Fibroblast of skin of left quadriceps (primary cell): ENCODE data around the gene MTMR3.
"Not testable (repeated sequence)": the region's sequence is repeated elsewhere in the genome, so short reads cannot be mapped to it uniquely, and the experiment has no call there.

Source experiments
- DNase-seq, 2 experiments: peaks; one replicate each; pipeline ENCODE4 v3.0.0-alpha.2; 2013; ENCODE audit warnings: low read depth in 2 of 2

The MTMR3 gene

DNA sequence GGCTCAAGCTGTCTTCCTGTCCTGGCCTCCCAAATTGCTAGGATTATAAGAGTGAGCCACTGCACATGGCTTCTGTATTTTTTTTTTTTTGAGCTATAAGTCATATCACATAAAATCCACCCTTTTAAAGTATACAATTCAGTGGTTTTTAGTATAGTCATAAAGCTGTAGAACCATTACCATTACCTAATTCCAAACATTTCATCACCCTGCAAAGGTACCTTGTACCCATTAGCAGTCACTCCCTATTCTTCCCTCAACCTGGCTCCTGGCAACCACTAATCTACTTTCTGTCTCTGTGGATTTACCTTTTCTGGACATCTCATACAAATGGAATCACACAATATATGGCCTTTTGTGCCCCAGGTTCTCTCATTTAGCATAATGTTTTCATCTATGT lies 84.5 kb downstream of the MTMR3 start:
- DNase-seq, result no peak

DNA sequence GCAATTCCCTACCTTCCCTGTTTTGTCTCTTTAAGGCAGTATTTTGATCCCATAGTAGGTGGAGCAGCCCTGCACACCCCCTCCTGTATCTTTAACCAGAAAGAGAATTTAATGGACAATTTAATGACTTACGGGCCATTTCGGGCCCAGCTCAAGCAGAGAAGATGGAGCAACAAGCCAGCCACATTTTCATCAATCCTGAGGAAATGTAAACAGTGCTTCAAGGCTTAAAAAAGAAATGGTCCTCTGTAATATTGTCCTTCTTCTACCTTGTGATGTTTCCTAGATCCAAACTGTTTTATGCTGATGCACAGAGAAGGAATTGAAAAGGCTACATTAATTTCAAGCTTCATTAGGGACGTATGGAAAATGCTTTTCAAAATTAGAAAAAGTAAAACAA lies 88.6 kb downstream of the MTMR3 start:
- DNase-seq, result no peak

GRCh38 chr22:29972121-29972520 lies 89.1 kb downstream of the MTMR3 start:
- no peak for DNase-seq

- no peak for DNase-seq
These were observed 90.3 kb downstream of the MTMR3 start for GRCh38 chr22:29973269-29973668.

GRCh38 chr22:29973680-29974079 lies 90.7 kb downstream of the MTMR3 start:
- not testable (repeated sequence) for DNase-seq

- DNase-seq, result no peak
These were observed 92.5 kb downstream of the MTMR3 start for GRCh38 chr22:29975494-29975893.

GRCh38 chr22:29977107-29977506 lies 94.1 kb downstream of the MTMR3 start:
- no peak for DNase-seq

DNA sequence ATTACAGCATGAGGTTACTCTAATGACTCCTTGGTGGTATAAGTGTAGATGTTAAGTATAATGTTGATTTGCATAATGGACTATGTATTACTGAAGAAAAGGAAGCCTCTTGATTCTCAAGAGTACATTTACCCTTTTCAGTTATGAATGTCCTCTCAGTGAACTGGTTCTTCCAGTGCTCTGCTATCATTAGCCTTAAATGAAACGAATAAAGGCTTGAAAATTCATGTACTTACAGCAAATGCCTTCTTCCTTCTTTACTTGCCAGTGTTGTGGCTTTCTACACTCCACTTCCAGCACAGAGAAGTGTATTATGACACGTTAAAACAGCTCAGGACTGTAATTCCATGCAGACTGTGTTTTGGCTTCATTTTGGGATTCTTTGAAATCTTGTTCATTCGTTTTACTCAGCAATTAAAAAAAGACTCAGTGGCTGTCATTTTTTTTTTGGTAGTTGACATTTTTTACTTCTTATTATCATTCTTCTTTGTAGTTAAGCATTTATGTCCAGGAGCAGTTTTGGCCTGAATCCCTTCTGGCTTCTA lies 96.9 kb downstream of the MTMR3 start:
- no peak for DNase-seq

GRCh38 chr22:29983296-29983917 lies 100.4 kb downstream of the MTMR3 start:
- no peak for DNase-seq

DNA sequence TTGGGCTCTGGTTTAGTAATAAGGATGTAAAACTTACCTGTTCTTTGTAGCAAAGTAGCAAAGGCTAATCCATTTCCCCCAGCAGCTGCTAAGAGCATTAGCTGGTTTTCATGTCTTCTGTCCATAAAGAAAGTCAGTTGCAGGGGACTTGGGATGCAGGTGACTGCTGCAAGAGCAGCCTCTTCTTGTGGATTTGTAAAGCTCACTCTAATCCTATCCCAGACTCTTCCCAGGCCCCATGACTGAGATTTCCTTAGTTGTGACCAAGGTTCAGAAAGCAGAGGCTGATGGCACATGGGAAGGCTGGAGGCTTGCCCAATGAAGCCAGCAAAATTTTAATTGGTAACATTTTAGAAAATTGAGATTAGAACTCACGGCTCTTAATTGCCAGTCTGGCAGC lies 102.9 kb downstream of the MTMR3 start:
- DNase-seq, result no peak

DNA sequence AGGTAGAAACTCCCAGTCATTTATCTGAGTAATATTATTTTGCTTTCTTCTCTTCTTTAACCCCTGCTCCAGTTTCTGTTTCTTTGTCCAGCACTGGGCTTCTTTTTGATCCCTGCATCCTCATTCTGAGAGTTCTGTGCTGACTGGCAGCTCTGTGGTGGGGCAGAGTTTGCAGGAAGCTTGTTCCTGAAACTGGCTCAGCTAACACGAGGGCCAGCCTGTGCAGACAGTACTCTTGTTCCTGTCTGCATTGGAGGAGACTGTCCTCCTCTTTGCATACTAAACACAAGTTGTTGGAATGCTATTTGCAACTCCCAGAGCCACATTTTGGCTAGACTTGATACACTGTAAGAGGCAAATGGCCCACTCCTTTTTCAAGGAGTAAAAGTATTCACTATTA lies 104.2 kb downstream of the MTMR3 start:
- no peak for DNase-seq

- DNase-seq, result no peak
These were observed 105.7 kb downstream of the MTMR3 start for GRCh38 chr22:29988719-29989118.

DNA sequence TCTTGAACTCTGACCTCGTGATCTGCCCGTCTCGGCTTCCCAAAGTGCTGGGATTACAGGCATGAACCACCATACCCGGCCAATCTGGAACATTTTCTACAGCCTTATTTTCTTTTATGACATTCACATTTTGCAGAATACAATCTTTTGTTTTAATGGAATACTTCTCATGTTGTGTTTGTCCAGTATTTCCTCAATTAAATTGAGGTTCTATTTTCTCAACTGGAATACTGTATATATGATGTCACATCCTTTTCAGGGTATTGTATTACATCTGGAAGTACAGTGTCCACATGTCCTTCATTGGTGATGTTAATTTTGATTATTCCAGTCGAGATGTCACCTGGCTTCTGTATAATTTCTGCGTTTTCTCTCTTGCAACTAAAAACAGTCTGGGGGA lies 106.5 kb downstream of the MTMR3 start:
- no peak for DNase-seq

DNA sequence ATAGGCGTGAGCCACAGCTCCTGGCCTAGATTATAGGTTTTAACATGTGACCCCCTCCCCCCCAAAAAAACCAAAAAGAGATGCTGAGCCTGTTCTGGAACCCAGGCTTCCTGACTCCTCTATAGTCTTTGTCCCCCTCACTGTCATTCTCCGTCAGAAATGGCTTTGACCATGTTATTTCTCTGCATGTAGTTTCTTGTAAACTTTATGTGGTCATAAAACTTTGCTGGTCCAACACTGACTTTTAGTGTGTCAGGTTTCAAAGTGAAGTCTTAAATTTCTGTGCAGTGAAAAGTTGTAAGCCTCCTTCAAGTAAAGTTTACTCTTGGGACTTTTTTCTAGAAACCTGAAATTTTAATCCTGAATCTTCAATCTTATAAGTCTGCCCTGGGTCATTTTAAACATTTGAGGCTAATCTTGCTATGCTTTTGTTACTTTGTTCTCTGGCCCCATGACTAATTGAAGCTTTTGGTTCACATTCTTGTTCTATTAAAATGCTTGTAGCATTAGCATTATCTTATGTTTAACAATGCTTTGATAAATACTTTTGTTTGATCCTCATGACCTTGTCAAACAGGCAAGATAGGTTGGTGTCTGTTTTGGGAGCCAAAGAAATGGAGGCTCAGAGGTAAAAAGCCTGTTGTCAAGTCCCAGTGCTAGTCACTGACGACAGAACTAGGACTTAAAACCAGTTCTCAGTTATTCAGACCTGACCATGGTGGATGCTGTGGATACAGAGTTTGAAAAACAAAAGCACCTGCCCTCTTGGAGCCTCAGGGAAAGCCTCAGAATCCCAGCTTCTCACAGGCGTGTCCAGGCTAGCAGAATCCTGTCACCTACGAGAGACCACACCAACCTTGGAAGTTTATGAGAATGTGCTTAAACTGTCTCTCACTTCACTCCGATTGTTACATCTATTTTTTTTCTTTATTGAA lies 109.6 kb downstream of the MTMR3 start:
- no peak for DNase-seq

- peak; percentile 56 to 65 for DNase-seq
These were observed 111.2 kb downstream of the MTMR3 start for GRCh38 chr22:29994027-29994715.

- DNase-seq, result no peak
These were observed 112.0 kb downstream of the MTMR3 start for GRCh38 chr22:29994943-29995342.

GRCh38 chr22:29997107-29997506 lies 114.1 kb downstream of the MTMR3 start:
- DNase-seq, result no peak

DNA sequence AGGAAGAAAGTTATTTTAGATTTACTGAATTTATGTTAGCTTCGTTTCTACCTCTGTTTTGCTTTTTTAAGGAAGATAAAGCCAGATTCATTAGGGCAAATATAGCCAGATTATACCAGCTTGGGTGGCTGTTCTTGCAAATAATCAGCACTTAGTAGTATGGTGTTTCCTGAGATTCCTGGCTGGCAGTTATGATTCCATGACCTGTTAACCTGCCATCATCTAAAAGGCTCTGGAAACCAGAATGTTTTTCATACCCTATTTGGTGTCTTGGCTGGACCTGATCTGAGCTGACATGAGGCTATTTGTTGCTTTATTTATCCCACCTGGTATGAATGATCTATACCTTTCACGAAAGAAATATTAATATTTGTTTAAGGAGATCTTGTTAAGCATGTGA lies 114.5 kb downstream of the MTMR3 start:
- DNase-seq, result no peak

DNA sequence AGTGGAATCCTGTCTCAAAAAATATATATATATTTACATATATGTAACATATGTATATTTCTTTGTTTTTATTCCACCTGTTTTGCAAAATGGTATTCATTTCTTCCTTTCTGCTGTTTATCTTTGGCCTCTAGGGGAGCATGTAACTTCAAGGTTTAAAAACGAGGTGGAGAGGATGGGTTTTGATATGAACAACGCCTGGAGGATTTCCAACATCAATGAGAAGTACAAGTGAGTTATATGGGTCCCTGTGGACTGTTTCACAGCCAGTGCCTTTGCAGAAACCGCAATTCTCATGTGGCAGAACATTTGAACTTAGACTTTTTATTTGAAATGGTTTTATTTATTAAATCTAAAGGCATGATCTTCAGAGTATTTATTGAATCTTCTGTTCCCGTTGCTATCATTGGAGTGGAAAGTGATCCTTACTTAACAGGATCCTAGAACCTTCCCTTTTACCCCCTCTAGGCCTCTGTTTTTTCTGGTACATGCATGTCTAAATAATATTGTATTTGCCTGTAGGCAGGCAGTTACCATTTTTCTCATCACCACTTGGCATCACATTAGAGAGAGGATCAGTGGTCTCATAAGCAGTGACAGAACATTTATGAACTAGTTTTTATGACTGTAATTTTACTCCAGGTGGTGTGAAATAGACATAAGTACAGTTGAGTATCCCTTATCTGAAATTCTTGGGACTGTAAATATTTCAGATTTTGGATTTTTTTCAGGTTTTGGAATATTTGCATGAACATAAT lies 115.8 kb downstream of the MTMR3 start:
- DNase-seq, result no peak

GRCh38 chr22:30000566-30000965 lies 117.6 kb downstream of the MTMR3 start:
- DNase-seq, result no peak

- no peak for DNase-seq
These were observed 118.5 kb downstream of the MTMR3 start for GRCh38 chr22:30001459-30001858.
